Endodermal cell (in vitro differentiated cells): ENCODE data around the gene PIMREG. TPM values are rescaled to one million over a fixed set of nuclear protein-coding genes. Genes with fewer than 3 reads are reported as not detected.

Experiments
- DNase-seq: peaks from one replicate; pipeline ENCODE4 v3.0.0-alpha.2; 2017
- H3K27ac ChIP-seq: 2 replicates; pipeline ENCODE4 v1.5.1; 2013; ENCODE audit warnings: mild to moderate bottlenecking, low read depth, low read length, moderate library complexity
- H3K27me3 ChIP-seq: 2 replicates; pipeline ENCODE4 v1.6.1; 2013; ENCODE audit warnings: mild to moderate bottlenecking, low read length, moderate library complexity; ENCODE audit not compliant: insufficient read depth, control insufficient read depth, poor library complexity, severe bottlenecking
- H3K36me3 ChIP-seq: 2 replicates; pipeline ENCODE4 v1.7.0; 2013; ENCODE audit warnings: mild to moderate bottlenecking, low read length, moderate library complexity; ENCODE audit not compliant: control insufficient read depth, insufficient read depth
- H3K4me1 ChIP-seq: one replicate; pipeline ENCODE4 v1.7.0; 2013; ENCODE audit warnings: low read length; ENCODE audit not compliant: control insufficient read depth, insufficient read depth
- H3K4me3 ChIP-seq: 2 replicates; pipeline ENCODE4 v1.5.1; 2013; ENCODE audit warnings: mild to moderate bottlenecking, low read length, moderate library complexity
- H3K9ac ChIP-seq: 2 replicates; pipeline ENCODE4 v1.6.1; 2013; ENCODE audit warnings: mild to moderate bottlenecking, low read length, moderate library complexity; ENCODE audit not compliant: poor library complexity, severe bottlenecking; ENCODE audit errors: extremely low read depth
- H3K9me3 ChIP-seq: 2 replicates; pipeline ENCODE4 v1.6.1; 2013; ENCODE audit warnings: mild to moderate bottlenecking, low read length, moderate library complexity; ENCODE audit not compliant: control insufficient read depth
- H3K27ac Mint-ChIP-seq: 2 replicates; pipeline ENCODE4 v1.8.0; 2020; ENCODE audit warnings: mixed read lengths
- H3K27me3 Mint-ChIP-seq: 2 replicates; pipeline ENCODE4 v1.8.0; 2021; ENCODE audit warnings: mild to moderate bottlenecking, mixed read lengths; ENCODE audit not compliant: insufficient read depth
- H3K36me3 Mint-ChIP-seq: 2 replicates; pipeline ENCODE4 v1.8.0; 2020; ENCODE audit warnings: low read depth, mixed read lengths
- H3K4me1 Mint-ChIP-seq: 2 replicates; pipeline ENCODE4 v1.8.0; 2020; ENCODE audit warnings: mixed read lengths
- H3K4me3 Mint-ChIP-seq: 2 replicates; pipeline ENCODE4 v1.8.0; 2020; ENCODE audit warnings: mild to moderate bottlenecking, moderate library complexity, mixed read lengths
- H3K9me3 Mint-ChIP-seq: 2 replicates; pipeline ENCODE4 v1.8.0; 2020; ENCODE audit warnings: mild to moderate bottlenecking, mixed read lengths
- CTCF ChIP-seq: fragments of 200-600 bp; sonication (generic); conservative IDR thresholded peaks from 2 replicates; pipeline ENCODE4 v1.5.0; 2021; ENCODE audit warnings: antibody characterized with exemption, mild to moderate bottlenecking
- WGBS, 2 experiments: methylation state at CpG; one replicate each; pipeline versions ENCODE4 v1.1.5 to v1.1.7; 2013; ENCODE audit warnings: missing lambda C conversion rate in 2 of 2, mixed read lengths in 1 of 2; ENCODE audit not compliant: insufficient coverage in 1 of 2, insufficient read length in 1 of 2; 5-methylcytosine and 5-hydroxymethylcytosine counted together
- total RNA-seq, 2 donors: library from RNA; stranded (reverse); fragmentation: NEBNext Ultra II Directional in 1 of 2; extraction: Animal tissue kit (Norgen Biotek cat#: 25700) in 1 of 2; gene quantifications; 2 replicates in 1 of 2; 3 replicates in 1 of 2; pipeline ENCODE4 v1.2.1, GENCODE V29; 2021

PIMREG gene
- total RNA-seq, 2 donors from 2014 or later, result 33.4 to 68.7 TPM

GRCh38 chr17:6446516-6447100 is 2.4 kb downstream of the PIMREG start:
- Histone ChIP-seq H3K4me3 (no peak overlapping the region), H3K27me3 (no peaks in the 10 kb centered on the region), H3K36me3 (peaks cover 26% of the 10 kb centered on the region), H3K4me1 (peaks cover 6% of the 10 kb centered on the region), H3K9ac (no peak overlapping the region), H3K27ac (no peak overlapping the region), H3K9me3 (no peaks in the 10 kb centered on the region)
- no peak for TF ChIP-seq CTCF
- H3K27me3 Mint-ChIP-seq, result no peaks in the 10 kb centered on the region
- peaks cover 7% of the 10 kb centered on the region for H3K9me3 Mint-ChIP-seq
- no peak overlapping the region for H3K27ac Mint-ChIP-seq
- no peak overlapping the region for H3K4me3 Mint-ChIP-seq
- WGBS, 2 experiments, result 96% methylated on average over 4 to 9 of the region's 9 CpGs
- peaks cover 8% of the 10 kb centered on the region for H3K4me1 Mint-ChIP-seq
- peaks cover 26% of the 10 kb centered on the region for H3K36me3 Mint-ChIP-seq
- DNase-seq, result no peak

DNA sequence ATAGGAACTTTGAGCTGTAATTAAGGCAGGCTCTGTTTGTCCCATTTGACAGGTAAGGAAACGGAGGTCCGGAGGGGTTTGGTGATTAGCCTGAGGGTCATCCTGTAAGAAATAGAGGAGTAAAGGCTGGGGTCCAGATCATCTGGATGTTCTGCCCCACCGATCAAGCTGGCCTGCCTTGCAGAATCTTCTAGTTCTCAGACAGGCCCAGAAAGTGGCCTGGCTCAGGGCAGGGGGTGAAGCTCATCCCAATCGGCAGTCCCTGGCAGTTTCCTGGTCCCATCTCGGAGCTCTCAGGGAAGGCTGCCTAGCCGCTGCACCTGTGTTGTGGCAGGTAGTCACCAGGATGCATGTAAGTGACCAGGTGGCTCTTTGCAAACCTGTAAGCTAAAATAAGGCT is 4.2 kb downstream of the PIMREG start:
- WGBS, 2 experiments, result 94 to 97% methylated on average over 5 to 6 of the region's 6 CpGs
- Mint-ChIP-seq H3K36me3 (peaks cover 26% of the 10 kb centered on the region), H3K4me3 (no peak overlapping the region), H3K4me1 (peaks cover 17% of the 10 kb centered on the region), H3K9me3 (no peaks in the 10 kb centered on the region), H3K27ac (no peak overlapping the region), H3K27me3 (no peaks in the 10 kb centered on the region)
- Histone ChIP-seq H3K36me3 (peaks cover 26% of the 10 kb centered on the region), H3K9me3 (no peaks in the 10 kb centered on the region), H3K27ac (no peak overlapping the region), H3K4me3 (no peak overlapping the region), H3K27me3 (no peaks in the 10 kb centered on the region), H3K9ac (no peak overlapping the region), H3K4me1 (peaks cover 6% of the 10 kb centered on the region)
- no peak for TF ChIP-seq CTCF
- DNase-seq, result no peak

GRCh38 chr17:6449307-6449706 is 5.1 kb downstream of the PIMREG start:
- Histone ChIP-seq H3K9ac (no peak overlapping the region), H3K27ac (no peak overlapping the region), H3K4me1 (peaks cover 6% of the 10 kb centered on the region), H3K4me3 (no peak overlapping the region), H3K9me3 (no peaks in the 10 kb centered on the region), H3K27me3 (peaks cover 2% of the 10 kb centered on the region), H3K36me3 (peaks cover 26% of the 10 kb centered on the region)
- TF ChIP-seq CTCF, result no peak
- peaks cover 16% of the 10 kb centered on the region for H3K4me1 Mint-ChIP-seq
- no peak overlapping the region for H3K4me3 Mint-ChIP-seq
- no peak overlapping the region for H3K27ac Mint-ChIP-seq
- H3K36me3 Mint-ChIP-seq, result peaks cover 26% of the 10 kb centered on the region
- no peaks in the 10 kb centered on the region for H3K9me3 Mint-ChIP-seq
- WGBS, 2 experiments, result 92 to 94% methylated on average over 4 to 6 of the region's 6 CpGs
- no peak for DNase-seq
- H3K27me3 Mint-ChIP-seq, result peaks cover 3% of the 10 kb centered on the region
